ELR (cell line): ENCODE measurements around the gene KCNH8.

ENCODE experiments used
- DNase-seq: peaks from one replicate; pipeline ENCODE4 v3.0.0-alpha.2; 2015; ENCODE audit warnings: low read depth

The KCNH8 gene

GRCh38 chr3:19250959-19251610 lies 102.8 kb downstream of the KCNH8 start:
- no peak for DNase-seq

- no peak for DNase-seq
These were observed 105.9 kb downstream of the KCNH8 start for GRCh38 chr3:19254189-19254588.

DNA sequence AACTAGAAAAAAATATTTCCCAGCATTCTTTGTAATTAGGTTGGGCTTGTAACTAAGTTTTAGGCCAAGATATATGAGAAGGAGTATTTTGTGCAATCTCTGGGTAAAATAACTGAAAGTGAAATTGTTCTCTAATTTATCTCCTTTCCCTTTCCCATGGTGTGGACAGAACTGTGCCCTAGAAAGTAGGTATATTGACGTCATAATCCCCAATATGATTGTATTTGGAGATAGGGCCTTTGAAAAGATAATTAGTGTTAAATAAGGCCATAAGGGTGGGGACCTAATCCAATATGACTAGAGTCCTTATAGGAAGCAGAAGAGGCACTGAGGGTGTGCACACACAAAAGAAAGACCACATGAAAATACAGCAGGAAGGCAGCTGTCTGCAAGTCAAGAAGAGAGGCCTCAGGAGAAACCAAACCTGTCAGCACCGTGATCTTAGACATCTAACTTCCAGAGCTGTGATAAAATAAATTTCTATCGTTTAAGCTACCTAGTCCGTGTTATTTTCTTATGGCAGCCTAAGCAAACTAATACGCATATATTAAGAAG lies 106.6 kb downstream of the KCNH8 start:
- DNase-seq: no peak

DNA sequence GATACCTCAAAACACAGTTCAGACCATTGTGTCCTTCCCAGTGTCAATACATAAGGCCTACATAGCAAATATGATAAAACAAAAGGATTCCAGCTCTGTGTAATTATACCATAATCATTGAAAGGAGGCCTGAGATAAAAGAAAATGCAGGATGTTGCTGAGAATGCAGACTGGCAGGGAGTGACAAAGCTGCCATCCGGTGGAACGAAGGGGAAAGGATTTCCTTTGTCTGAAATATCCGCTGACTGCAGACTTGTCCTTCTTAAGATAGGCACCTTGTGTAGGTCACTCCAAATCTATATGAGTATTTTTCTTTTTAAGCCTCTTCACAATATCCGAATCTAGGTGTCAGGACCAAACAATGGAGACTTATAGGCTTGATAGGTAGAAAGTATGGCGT lies 108.0 kb downstream of the KCNH8 start:
- DNase-seq: no peak

- no peak for DNase-seq
These were observed 115.3 kb downstream of the KCNH8 start for GRCh38 chr3:19263606-19264005.

DNA sequence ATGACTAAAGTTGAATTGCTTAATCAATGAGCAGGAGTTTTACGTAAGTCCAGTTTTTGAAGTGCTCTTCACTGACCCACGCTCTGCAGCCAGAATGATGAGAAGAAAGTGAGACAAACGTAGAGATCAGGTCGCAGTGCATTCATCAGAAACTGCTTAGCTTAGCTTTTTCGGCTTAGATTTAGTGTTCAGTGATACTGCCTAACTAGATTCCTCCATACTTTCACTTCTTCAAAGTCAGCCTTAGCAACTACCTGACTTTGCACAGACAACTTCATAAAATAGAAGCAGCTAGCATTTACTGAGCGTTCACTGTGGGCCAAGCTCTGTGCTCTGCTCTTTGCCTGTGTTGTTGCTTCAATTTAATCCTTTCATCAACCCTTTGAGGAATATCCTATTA lies 116.1 kb downstream of the KCNH8 start:
- no peak for DNase-seq

DNA sequence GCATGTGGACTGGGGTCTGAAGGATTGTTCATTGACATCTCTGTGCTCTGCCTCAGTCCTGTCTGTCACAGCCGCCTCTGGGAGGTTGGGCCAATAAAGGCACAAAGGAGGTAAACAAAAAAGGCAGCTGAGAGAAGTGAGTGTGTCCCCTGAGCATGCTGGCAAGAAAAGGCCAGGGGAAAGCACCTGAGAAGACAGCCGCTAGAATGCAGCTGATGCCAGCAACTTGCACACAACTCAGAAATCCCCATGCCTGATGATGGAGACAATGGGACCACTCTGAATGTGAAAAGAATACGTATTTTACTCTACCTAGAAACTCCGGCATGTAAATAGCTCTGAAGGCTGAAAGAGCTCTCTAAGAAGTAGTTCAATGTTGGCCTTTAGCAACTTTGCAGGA lies 118.7 kb downstream of the KCNH8 start:
- DNase-seq: no peak

DNA sequence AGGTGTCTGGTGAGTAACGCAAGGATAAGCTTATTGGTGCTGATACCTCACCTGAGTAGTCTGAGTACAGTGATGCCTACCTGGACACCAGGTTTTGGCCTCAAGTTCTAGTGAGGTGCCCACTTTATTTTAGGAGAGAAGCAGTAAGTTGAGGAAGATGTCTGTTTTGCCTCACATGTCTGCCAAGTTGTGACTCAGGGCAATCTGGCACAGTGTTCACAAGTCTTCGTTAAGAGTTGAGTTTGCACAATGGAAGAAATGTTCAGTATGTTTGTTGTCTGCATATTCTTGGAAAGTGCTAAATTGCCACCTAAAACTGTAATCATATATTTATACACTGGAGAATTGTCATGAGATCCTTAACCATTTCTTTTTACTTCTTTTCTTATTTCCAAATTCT lies 122.2 kb downstream of the KCNH8 start:
- no peak for DNase-seq

DNA sequence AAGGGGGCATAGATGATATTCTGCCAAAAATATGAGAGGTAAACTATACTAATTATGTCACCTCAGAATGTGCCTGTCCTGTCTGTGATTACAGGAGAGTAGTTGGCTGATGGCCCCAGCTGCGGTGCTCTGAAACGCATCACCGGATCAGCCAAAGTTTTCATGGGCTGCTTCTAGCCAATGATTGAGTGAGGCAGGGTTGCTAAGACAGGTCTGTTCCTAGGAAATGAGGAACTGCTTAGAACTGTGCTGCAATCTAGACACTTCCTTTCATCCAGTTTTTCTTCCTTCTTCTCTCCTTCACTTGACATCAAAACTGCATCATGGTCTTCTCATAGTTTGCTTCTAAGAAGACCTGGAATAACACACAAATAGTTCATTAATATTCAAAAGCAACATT lies 124.0 kb downstream of the KCNH8 start:
- no peak for DNase-seq

DNA sequence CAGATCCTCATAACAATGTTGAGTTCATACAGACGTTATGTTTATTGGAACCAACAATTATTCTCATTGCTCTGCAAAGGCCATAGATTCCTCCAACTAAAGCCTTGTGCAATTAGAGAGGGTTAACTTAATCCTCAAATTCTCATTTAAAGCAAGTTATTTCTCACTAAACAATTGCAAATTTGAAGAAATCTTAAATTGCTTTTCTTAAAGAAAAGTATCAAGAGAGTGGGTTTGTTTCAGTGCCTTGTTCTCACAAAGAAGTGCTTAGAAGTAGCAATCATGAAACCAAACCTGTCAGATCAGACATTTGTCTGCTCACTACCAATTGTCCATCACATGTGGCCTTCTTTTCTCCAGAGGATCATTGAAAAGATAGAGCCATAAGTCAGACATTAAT lies 124.8 kb downstream of the KCNH8 start:
- no peak for DNase-seq

GRCh38 chr3:19274576-19274975 lies 126.3 kb downstream of the KCNH8 start:
- no peak for DNase-seq

- DNase-seq: no peak
These were observed 136.7 kb downstream of the KCNH8 start for GRCh38 chr3:19284974-19285373.

DNA sequence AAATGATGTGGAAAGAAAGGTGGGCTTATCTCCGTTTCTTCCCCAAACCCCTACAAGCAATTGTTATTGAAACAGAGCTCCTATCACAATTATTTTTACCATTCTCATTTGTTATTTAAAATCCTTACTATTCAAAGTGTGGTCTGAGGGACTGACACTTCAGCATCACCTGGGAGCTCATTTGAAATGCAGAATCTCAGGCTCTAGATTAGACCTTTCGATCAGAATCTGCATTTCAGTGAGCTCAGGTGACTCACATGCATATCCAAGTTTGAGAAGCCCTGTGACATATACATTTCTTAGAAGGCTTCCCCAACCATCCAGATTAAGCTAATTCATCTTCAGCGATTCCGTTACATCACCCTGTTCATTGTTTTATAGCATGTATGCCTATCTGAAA lies 145.0 kb downstream of the KCNH8 start:
- DNase-seq: no peak

DNA sequence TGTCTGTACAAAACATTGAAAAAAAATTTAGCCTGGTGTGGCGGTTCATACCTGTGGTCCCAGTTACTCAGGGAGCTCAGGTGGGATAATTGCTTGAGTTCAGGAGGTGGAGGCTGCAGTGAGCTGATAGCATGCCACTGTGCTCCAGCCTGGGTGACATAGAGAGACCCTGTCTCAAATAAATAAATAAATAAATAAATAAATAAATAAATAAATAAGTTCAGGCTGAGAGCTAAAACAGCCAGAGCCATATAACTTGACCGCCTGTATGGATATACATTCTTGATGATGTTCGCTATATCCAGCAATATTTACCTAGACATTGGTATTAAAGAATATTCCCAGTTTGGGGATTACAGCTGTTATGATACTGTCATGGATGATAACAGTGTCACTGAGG lies 146.9 kb downstream of the KCNH8 start:
- no peak for DNase-seq

- no peak for DNase-seq
These were observed 183.6 kb downstream of the KCNH8 start for GRCh38 chr3:19331931-19332330.

- no peak for DNase-seq
These were observed 185.8 kb downstream of the KCNH8 start for GRCh38 chr3:19334120-19334519.

DNA sequence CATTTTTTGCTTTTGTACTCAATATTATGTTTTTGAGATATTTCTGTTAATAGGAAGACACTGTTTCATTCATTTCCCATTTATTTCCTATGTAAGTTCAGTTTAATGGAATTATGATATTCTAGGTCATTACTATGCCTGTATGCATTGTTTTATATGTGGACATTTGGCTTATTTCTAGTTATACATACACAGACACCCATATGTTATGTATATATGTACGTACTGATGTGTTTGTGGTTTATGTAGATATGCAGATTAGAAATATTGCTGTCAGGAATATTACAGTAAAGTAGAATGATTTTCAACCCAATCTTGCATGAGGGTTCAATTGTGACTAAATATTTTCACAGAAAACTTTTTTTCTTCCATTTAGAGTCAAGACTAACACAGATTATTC lies 190.5 kb downstream of the KCNH8 start:
- no peak for DNase-seq

DNA sequence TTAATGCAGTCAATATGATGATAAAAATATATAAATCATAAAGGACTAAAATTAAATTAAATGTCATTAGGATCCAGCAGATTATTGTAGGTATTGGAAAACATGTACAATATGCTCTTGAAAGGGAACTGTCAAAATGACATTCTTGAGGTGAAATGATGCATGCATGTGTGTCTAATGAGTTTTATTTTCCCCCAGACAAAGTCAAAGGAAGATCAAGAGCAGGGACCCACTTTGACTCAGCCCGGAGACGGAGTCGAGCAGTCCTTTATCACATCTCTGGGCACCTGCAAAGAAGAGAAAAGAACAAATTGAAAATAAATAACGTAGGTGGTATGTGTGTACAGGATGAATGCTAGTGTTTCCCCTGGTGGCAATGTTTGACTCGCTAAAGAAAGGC lies 194.1 kb downstream of the KCNH8 start:
- no peak for DNase-seq

- no peak for DNase-seq
These were observed 198.4 kb downstream of the KCNH8 start for GRCh38 chr3:19346759-19347158.

DNA sequence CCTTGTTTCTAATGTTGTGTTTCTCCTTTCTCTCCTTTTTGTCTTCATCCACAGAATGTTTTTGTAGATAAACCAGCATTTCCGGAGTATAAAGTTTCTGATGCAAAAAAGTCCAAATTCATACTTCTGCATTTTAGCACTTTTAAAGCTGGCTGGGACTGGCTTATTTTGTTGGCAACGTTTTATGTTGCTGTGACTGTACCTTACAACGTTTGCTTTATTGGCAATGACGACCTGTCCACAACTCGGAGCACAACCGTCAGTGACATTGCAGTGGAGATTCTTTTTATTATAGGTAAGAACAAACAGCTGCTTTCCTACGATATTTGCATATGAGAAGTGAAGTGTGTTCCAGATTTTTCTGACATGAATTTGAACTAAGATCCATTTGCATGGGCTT lies 199.4 kb downstream of the KCNH8 start:
- DNase-seq: no peak

- no peak for DNase-seq
These were observed 200.2 kb downstream of the KCNH8 start for GRCh38 chr3:19348500-19348899.

DNA sequence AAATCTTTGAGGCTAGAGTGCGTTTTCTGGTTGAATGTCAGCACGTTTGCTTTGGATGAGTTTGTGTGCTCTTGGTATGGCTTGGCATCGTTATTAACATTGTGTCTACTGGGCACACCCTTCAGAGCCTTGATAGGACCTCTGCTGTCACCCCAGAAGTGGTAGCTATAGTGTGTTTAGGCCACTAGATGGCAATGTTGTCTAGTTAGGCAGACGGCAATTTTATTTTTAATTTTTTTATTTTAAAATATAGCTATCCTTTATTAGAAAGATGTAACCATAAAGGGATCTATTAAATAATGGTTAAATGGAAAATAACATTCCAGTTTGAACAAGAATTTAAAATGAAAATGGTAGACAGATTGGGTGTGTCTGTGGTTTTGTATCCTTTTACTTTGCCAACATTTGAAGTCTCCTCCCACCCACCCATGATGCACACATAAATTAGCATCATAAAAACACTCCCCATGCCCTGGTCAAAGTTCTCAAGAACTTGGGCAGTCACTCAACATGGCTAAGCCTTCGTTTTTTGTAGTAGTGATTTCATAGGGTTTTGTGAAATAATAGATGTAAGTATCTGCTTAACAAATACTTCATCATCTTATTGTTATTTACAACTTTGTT lies 200.7 kb downstream of the KCNH8 start:
- peak; percentile 24 for DNase-seq

DNA sequence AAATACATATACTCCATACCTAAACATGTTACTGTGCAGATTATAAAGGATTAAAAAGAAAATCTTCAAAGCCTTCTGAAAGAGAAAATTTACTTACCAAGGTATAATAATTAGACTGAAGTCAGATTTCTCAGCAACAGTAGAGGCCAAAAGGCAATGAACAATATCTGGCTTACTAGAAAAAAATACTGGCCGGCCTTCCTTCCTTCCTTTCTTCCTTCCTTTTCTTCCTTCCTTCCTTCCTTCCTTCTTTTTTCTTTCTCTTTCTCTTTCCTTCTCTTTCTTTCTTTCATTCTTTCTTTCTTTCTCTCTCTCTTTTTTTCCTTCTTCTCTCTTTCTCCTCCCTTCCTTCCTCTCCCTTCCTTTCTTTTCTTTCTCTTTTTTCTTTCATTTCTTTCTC lies 209.6 kb downstream of the KCNH8 start:
- no peak for DNase-seq

- no peak for DNase-seq
These were observed 214.8 kb downstream of the KCNH8 start for GRCh38 chr3:19363071-19363470.
